CD4-positive, alpha-beta T cell (primary cell): ENCODE measurements around the gene CD44. TPM values are rescaled to one million over a fixed set of nuclear protein-coding genes. Genes with fewer than 3 reads are reported as not detected.

Experiments
- ATAC-seq: fragments of 200-7000 bp; cut with Tn5 transposase; one replicate; pipeline ENCODE4 v1.10.0; 2022; ENCODE audit warnings: mild to moderate bottlenecking; ENCODE audit not compliant: poor library complexity
- CTCF ChIA-PET: fragments of 350-600 bp; sonication (Branson Sonifier 250); formaldehyde crosslinking; loops from one replicate; lab custom pipeline; 2021; ENCODE audit warnings: antibody characterized with exemption, inconsistent platforms; lab: Charles Lee
- POLR2A ChIA-PET: fragments of 350-600 bp; sonication (Branson Sonifier 250); formaldehyde crosslinking; loops from one replicate; lab custom pipeline; 2021; ENCODE audit warnings: antibody characterized with exemption, inconsistent platforms; lab: Charles Lee
- DNase-seq, 14 experiments: peaks; one replicate each; pipeline ENCODE4 v3.0.0-alpha.2; 2013 to 2020; ENCODE audit warnings: mixed read lengths in 2 of 14
- H3K27ac ChIP-seq, 2 donors: one replicate each; pipeline versions ENCODE4 v1.5.1 to v1.7.0; 2013; ENCODE audit warnings: low read length in 2 of 2, low read depth in 1 of 2, mild to moderate bottlenecking in 1 of 2
- H3K27me3 ChIP-seq, 2 experiments: 1 replicate in 1 of 2; 2 replicates in 1 of 2; pipeline versions ENCODE4 v1.6.1 to v1.7.0; 2013; ENCODE audit warnings: low read length in 2 of 2, control low read depth in 1 of 2, mild to moderate bottlenecking in 1 of 2, moderate library complexity in 1 of 2; ENCODE audit not compliant: insufficient read depth in 2 of 2, control insufficient read depth in 1 of 2
- H3K36me3 ChIP-seq: one replicate; pipeline ENCODE4 v1.6.1; 2013; ENCODE audit warnings: low read length, control low read depth; ENCODE audit not compliant: insufficient read depth
- H3K4me1 ChIP-seq: one replicate; pipeline ENCODE4 v1.6.1; 2013; ENCODE audit warnings: low read length, control low read depth; ENCODE audit not compliant: insufficient read depth
- H3K4me3 ChIP-seq: one replicate; pipeline ENCODE4 v1.5.1; 2013; ENCODE audit warnings: mild to moderate bottlenecking, low read length, moderate library complexity
- H3K9me3 ChIP-seq, 2 experiments: 1 replicate in 1 of 2; 2 replicates in 1 of 2; pipeline versions ENCODE4 v1.6.1 to v1.7.0; 2013; ENCODE audit warnings: low read length in 2 of 2, mild to moderate bottlenecking in 2 of 2, control low read depth in 1 of 2, moderate library complexity in 1 of 2; ENCODE audit not compliant: control insufficient read depth in 1 of 2, insufficient read depth in 1 of 2
- H3K27ac Mint-ChIP-seq: one replicate; pipeline ENCODE4 v1.8.0; 2020; ENCODE audit warnings: mixed read lengths
- H3K27me3 Mint-ChIP-seq: one replicate; pipeline ENCODE4 v1.8.0; 2021; ENCODE audit warnings: mixed read lengths
- H3K36me3 Mint-ChIP-seq: one replicate; pipeline ENCODE4 v1.8.0; 2021; ENCODE audit warnings: low read depth, mixed read lengths
- H3K4me1 Mint-ChIP-seq: one replicate; pipeline ENCODE4 v1.8.0; 2021; ENCODE audit warnings: low read depth, mixed read lengths
- H3K4me3 Mint-ChIP-seq: one replicate; pipeline ENCODE4 v1.8.0; 2020; ENCODE audit warnings: mild to moderate bottlenecking, mixed read lengths
- H3K9me3 Mint-ChIP-seq: one replicate; pipeline ENCODE4 v1.8.0; 2020; ENCODE audit warnings: mixed read lengths
- intact Hi-C, 2 experiments: fragments of 100-400 bp; cut with DNase I in 1 of 2; cut with micrococcal nuclease in 1 of 2; formaldehyde crosslinking; loops; one replicate each; pipeline versions ENCODE4 v1.15.1 to v1.9.0; 2023 to 2025; cut with DNase I, micrococcal nuclease
- total RNA-seq, 174 experiments: library from RNA in 2 of 174; stranded (reverse) in 2 of 174; gene quantifications; one replicate each; pipeline ENCODE4 v1.2.3 and lab custom pipeline; 2021 to 2026
- TF ChIP-seq, protein P1 (sequence below): fragments of 200-600 bp; IDR thresholded peaks from one replicate; pipeline ENCODE4 v1.8.0; 2022; ENCODE audit warnings: antibody characterized with exemption, mild to moderate bottlenecking

Gene CD44
- total RNA-seq, 2 experiments from 2014 or later = 1,283 to 1,330 TPM

- intact Hi-C loops = no loop called here
- no peaks in the 10 kb centered on the region for H3K36me3 Mint-ChIP-seq
Observed at GRCh38 chr11:35118906-35119305, 20.1 kb upstream of the CD44 start.

DNA sequence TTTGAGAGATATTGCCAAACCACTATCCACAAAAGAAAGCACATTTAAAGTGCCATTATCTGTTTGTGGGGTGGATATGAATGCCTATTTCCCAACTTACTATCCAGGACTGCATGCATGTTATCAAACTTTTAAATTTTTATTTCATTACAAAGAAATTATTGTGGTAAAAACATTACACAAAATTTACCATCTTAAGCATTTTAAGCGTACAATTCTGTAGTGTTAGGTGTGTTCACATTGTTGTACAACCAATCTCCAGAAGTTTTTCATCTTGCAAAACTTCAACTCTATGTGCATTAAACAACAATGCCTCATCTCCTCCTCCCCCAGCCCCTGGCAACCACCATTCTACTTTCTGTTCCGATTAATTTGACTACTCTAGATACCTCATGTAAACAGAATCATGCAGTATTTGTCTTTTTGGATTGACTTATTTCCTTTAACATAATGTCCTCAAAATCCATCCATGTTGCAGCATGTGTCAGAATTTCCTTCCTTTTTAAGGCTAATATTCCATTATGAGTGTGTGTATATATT, 17.6 kb upstream of the CD44 start:
- Histone ChIP-seq H3K27ac (no peak overlapping the region), H3K4me1 (peaks cover 37% of the 10 kb centered on the region), H3K4me3 (no peak overlapping the region), H3K36me3 (no peaks in the 10 kb centered on the region), H3K27me3 (no peaks in the 10 kb centered on the region), H3K9me3 (no peaks in the 10 kb centered on the region)
- Mint-ChIP-seq H3K36me3 (no peaks in the 10 kb centered on the region), H3K27ac (peak overlapping the region; percentile 84), H3K27me3 (no peaks in the 10 kb centered on the region), H3K4me3 (peak overlapping the region; percentile 12), H3K9me3 (no peaks in the 10 kb centered on the region), H3K4me1 (peaks cover 80% of the 10 kb centered on the region)
- DNase-seq (no peak), ATAC-seq (no peak)
- TF ChIP-seq, protein P1, sequence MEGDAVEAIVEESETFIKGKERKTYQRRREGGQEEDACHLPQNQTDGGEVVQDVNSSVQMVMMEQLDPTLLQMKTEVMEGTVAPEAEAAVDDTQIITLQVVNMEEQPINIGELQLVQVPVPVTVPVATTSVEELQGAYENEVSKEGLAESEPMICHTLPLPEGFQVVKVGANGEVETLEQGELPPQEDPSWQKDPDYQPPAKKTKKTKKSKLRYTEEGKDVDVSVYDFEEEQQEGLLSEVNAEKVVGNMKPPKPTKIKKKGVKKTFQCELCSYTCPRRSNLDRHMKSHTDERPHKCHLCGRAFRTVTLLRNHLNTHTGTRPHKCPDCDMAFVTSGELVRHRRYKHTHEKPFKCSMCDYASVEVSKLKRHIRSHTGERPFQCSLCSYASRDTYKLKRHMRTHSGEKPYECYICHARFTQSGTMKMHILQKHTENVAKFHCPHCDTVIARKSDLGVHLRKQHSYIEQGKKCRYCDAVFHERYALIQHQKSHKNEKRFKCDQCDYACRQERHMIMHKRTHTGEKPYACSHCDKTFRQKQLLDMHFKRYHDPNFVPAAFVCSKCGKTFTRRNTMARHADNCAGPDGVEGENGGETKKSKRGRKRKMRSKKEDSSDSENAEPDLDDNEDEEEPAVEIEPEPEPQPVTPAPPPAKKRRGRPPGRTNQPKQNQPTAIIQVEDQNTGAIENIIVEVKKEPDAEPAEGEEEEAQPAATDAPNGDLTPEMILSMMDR = no peak
- ChIA-PET CTCF (no interaction called here), POLR2A (no interaction called here)
- intact Hi-C loops = loop anchor here in 1 of 2 experiments (5.0 kb wide), 1 partner anchor 39 kb away; no protein-coding TSS in a partner anchor

More at GRCh38 chr11:35118906-35119305, 20.1 kb upstream of the CD44 start:
- H3K27me3 Mint-ChIP-seq = no peaks in the 10 kb centered on the region
- H3K4me3 Mint-ChIP-seq = no peak overlapping the region
- Histone ChIP-seq H3K9me3 (no peaks in the 10 kb centered on the region), H3K27me3 (no peaks in the 10 kb centered on the region), H3K27ac (no peak overlapping the region), H3K4me3 (no peak overlapping the region), H3K36me3 (no peaks in the 10 kb centered on the region), H3K4me1 (peaks cover 26% of the 10 kb centered on the region)
- TF ChIP-seq, protein P1 = no peak
- DNase-seq = no peak
- no peaks in the 10 kb centered on the region for H3K9me3 Mint-ChIP-seq
- no peak overlapping the region for H3K27ac Mint-ChIP-seq
- H3K4me1 Mint-ChIP-seq = peaks cover 64% of the 10 kb centered on the region
- ATAC-seq = no peak
- ChIA-PET POLR2A (no interaction called here), CTCF (no interaction called here)

DNA sequence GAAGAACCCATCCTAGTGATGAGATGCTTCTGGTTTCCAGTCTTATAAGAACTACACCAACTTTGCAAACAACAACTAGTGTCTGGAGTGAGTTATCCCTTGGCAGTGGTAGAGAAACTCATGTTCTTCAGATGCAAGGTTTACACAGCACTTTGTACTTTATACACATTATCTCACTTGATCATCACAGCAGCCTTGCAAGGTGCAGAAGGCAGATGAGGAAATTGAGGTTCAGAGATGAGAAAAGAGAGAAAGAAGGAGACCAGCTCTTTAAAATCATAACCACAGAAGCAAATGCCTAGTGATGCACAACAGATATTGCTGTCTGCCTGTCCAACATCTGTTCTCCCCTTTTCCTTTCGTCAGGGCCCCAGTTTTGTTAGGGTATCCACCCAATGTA, 16.7 kb upstream of the CD44 start:
- Histone ChIP-seq H3K4me3 (no peak overlapping the region), H3K9me3 (no peaks in the 10 kb centered on the region), H3K36me3 (no peaks in the 10 kb centered on the region), H3K27me3 (no peaks in the 10 kb centered on the region), H3K27ac (peak overlapping the region; percentile 31 to 47), H3K4me1 (peaks cover 42% of the 10 kb centered on the region)
- TF ChIP-seq, protein P1 = no peak
- peak overlapping the region; percentile 84 for H3K27ac Mint-ChIP-seq
- DNase-seq (peak in 4 of 14 experiments; percentile 33 to 60 (median 58)), ATAC-seq (peak; percentile 78)
- no peaks in the 10 kb centered on the region for H3K36me3 Mint-ChIP-seq
- ChIA-PET POLR2A (interaction anchor here (1.0 to 1.5 kb wide), 6 partner anchors 17 to 75 kb away, joined by 3 to 10 read pairs (median 4); partner anchors contain the start of gene CD44), CTCF (interaction anchor here (1.1 to 1.6 kb wide), 2 partner anchors 55 to 196 kb away, joined by 3 read pairs; no protein-coding TSS in a partner anchor)
- no peaks in the 10 kb centered on the region for H3K27me3 Mint-ChIP-seq
- H3K4me3 Mint-ChIP-seq = peak overlapping the region; percentile 13
- intact Hi-C loops = loop anchor here in 1 of 2 experiments (5.0 kb wide), 1 partner anchor 40 kb away; no protein-coding TSS in a partner anchor
- no peaks in the 10 kb centered on the region for H3K9me3 Mint-ChIP-seq
- peaks cover 89% of the 10 kb centered on the region for H3K4me1 Mint-ChIP-seq
